NB4 (cell line): ENCODE measurements around the gene MED17.

Source experiments
- CTCF ChIP-seq: IDR thresholded peaks from one replicate; pipeline ENCODE4 v1.5.1; 2012; ENCODE audit warnings: low read depth, low read length
- MAX ChIP-seq: IDR thresholded peaks from 2 replicates; pipeline ENCODE4 v1.6.1; 2011; ENCODE audit warnings: low read depth, low read length
- MYC ChIP-seq: IDR thresholded peaks from 2 replicates; pipeline ENCODE4 v1.6.1; 2011; ENCODE audit warnings: low read depth, low read length
- POLR2A ChIP-seq: IDR thresholded peaks from 2 replicates; pipeline ENCODE4 v1.6.1; 2011; ENCODE audit warnings: mild to moderate bottlenecking; ENCODE audit not compliant: insufficient read length; ENCODE audit errors: extremely low read depth

- TF ChIP-seq POLR2A (no peak), MYC (no peak), CTCF (no peak), MAX (no peak)
Measured at GRCh38 chr11:93821617-93822016, 37.5 kb downstream of the MED17 start.
